Stimulated activated CD4-positive, alpha-beta T cell treated with anti-CD3 and anti-CD28 coated beads, Interleukin-1b, Interleukin-23, amount 100 ng/mL, for 24 hours (primary cell): ENCODE measurements around the gene TGIF1.
"Not testable (repeated sequence)": the region's sequence is repeated elsewhere in the genome, so short reads cannot be mapped to it uniquely, and the experiment has no call there.

ENCODE experiments used
- DNase-seq, 4 experiments: peaks; one replicate each; pipeline ENCODE4 v3.0.0-alpha.2; 2020; ENCODE audit warnings: low read depth in 4 of 4, low spot score in 1 of 4

TGIF1 gene

GRCh38 chr18:3450012-3450798 lies at the start of gene TGIF1:
TGIF1 (plus strand) TSS chr18:3450172; CDS start chr18:3450490, 318 bp downstream.
- peak in 3 of 4 experiments; percentile 37 to 45 (median 40) for DNase-seq

- DNase-seq = no peak
Observed at GRCh38 chr18:3400567-3401296, 49.2 kb upstream of the TGIF1 start.

GRCh38 chr18:3401669-3402620 lies 48.0 kb upstream of the TGIF1 start:
- no peak for DNase-seq

GRCh38 chr18:3402982-3403451 lies 47.0 kb upstream of the TGIF1 start:
- no peak for DNase-seq

GRCh38 chr18:3405713-3406112 lies 44.3 kb upstream of the TGIF1 start:
- DNase-seq = no peak

- no peak for DNase-seq
Observed at GRCh38 chr18:3408107-3408506, 41.9 kb upstream of the TGIF1 start.

- no peak for DNase-seq
Observed at GRCh38 chr18:3409811-3410210, 40.2 kb upstream of the TGIF1 start.

- DNase-seq = no peak
Observed at GRCh38 chr18:3410273-3410672, 39.7 kb upstream of the TGIF1 start.

GRCh38 chr18:3410876-3411275 lies 39.1 kb upstream of the TGIF1 start:
- not testable (repeated sequence) for DNase-seq

GRCh38 chr18:3411327-3411726 lies 38.6 kb upstream of the TGIF1 start:
- DNase-seq = no peak

GRCh38 chr18:3411854-3412268 lies 38.1 kb upstream of the TGIF1 start:
- DNase-seq = peak in 1 of 4 experiments; percentile 12

- peak in 3 of 4 experiments; percentile 4 to 39 (median 6) for DNase-seq
Observed at GRCh38 chr18:3412528-3412927, 37.4 kb upstream of the TGIF1 start.

GRCh38 chr18:3415110-3415509 lies 34.9 kb upstream of the TGIF1 start:
- no peak for DNase-seq

GRCh38 chr18:3418083-3418482 lies 31.9 kb upstream of the TGIF1 start:
- no peak for DNase-seq

- DNase-seq = no peak
Observed at GRCh38 chr18:3420919-3421279, 29.1 kb upstream of the TGIF1 start.

- DNase-seq = no peak
Observed at GRCh38 chr18:3422905-3423304, 27.1 kb upstream of the TGIF1 start.

- DNase-seq = no peak
Observed at GRCh38 chr18:3424280-3424890, 25.6 kb upstream of the TGIF1 start.

- no peak for DNase-seq
Observed at GRCh38 chr18:3425030-3425429, 24.9 kb upstream of the TGIF1 start.

- DNase-seq = no peak
Observed at GRCh38 chr18:3425446-3425845, 24.5 kb upstream of the TGIF1 start.

GRCh38 chr18:3426074-3426473 lies 23.9 kb upstream of the TGIF1 start:
- DNase-seq = no peak

GRCh38 chr18:3427944-3428343 lies 22.0 kb upstream of the TGIF1 start:
- DNase-seq = no peak
